Neural cell (in vitro differentiated cells): ENCODE measurements around the gene GZMM. TPM values are rescaled to one million over a fixed set of nuclear protein-coding genes. Genes with fewer than 3 reads are reported as not detected.

Source experiments
- H2AFZ ChIP-seq: fragments of 200-600, 300-800 bp; sonication (generic), shearing (Covaris generic); 2 replicates; pipeline ENCODE4 v1.6.0; 2014; ENCODE audit warnings: low read depth, mild to moderate bottlenecking, antibody characterized with exemption, low read length, moderate library complexity
- H3F3A ChIP-seq: fragments of 200-600 bp; shearing (Covaris generic); 2 replicates; pipeline ENCODE4 v1.6.1; 2016; ENCODE audit warnings: mild to moderate bottlenecking, moderate library complexity, mixed read lengths, antibody characterized with exemption, low read length; ENCODE audit not compliant: insufficient read depth, poor library complexity, severe bottlenecking
- H3K27ac ChIP-seq: fragments of 200-600, 300-800 bp; sonication (generic), shearing (Covaris generic); 2 replicates; pipeline ENCODE4 v1.5.1; 2014; ENCODE audit warnings: mild to moderate bottlenecking, low read length, moderate library complexity
- H3K27me3 ChIP-seq: fragments of 300-800, 200-600 bp; sonication (generic), shearing (Covaris generic); 2 replicates; pipeline ENCODE4 v1.6.0; 2014; ENCODE audit warnings: mild to moderate bottlenecking, low read depth, low read length, moderate library complexity; ENCODE audit not compliant: insufficient read depth
- H3K36me3 ChIP-seq: fragments of 300-800, 200-600 bp; sonication (generic), shearing (Covaris generic); 2 replicates; pipeline ENCODE4 v1.5.1; 2014; ENCODE audit warnings: mild to moderate bottlenecking, antibody characterized with exemption, low read length, moderate library complexity; ENCODE audit not compliant: insufficient read depth
- H3K4me2 ChIP-seq: fragments of 300-800, 200-600 bp; sonication (generic), shearing (Covaris generic); 2 replicates; pipeline ENCODE4 v1.6.0; 2014; ENCODE audit warnings: mild to moderate bottlenecking, low read length
- H3K4me3 ChIP-seq: fragments of 300-800, 200-600 bp; sonication (generic), shearing (Covaris generic); 2 replicates; pipeline ENCODE4 v1.5.1; 2014; ENCODE audit warnings: mild to moderate bottlenecking, low read length, moderate library complexity
- H3K79me2 ChIP-seq: fragments of 200-600 bp; shearing (Covaris generic); replicated peaks from 2 replicates; pipeline ENCODE4 v1.6.0; 2014; ENCODE audit warnings: mild to moderate bottlenecking, low read length, moderate library complexity; ENCODE audit not compliant: insufficient read depth
- H3K9ac ChIP-seq: fragments of 300-800, 200-600 bp; sonication (generic), shearing (Covaris generic); 2 replicates; pipeline ENCODE4 v1.6.1; 2016; ENCODE audit warnings: mild to moderate bottlenecking, low read length, mixed read lengths
- H3K9me2 ChIP-seq: fragments of 200-600 bp; shearing (Covaris generic); 2 replicates; pipeline ENCODE4 v1.6.1; 2016; ENCODE audit warnings: mild to moderate bottlenecking, low read length, mixed read lengths; ENCODE audit not compliant: insufficient read depth
- H3K9me3 ChIP-seq: fragments of 200-600, 300-800 bp; sonication (generic), shearing (Covaris generic); 2 replicates; pipeline ENCODE4 v1.6.1; 2016; ENCODE audit warnings: mild to moderate bottlenecking, mixed run types, low read length, moderate library complexity, mixed read lengths
- H4K20me1 ChIP-seq: fragments of 200-600 bp; shearing (Covaris generic); 2 replicates; pipeline ENCODE4 v1.6.1; 2016; ENCODE audit warnings: mild to moderate bottlenecking, mixed run types; ENCODE audit not compliant: insufficient read depth
- CTCF ChIP-seq: fragments of 450-650 bp; IDR thresholded peaks from 2 replicates; pipeline ENCODE4 v1.5.1; 2014; ENCODE audit warnings: antibody characterized with exemption, mild to moderate bottlenecking, moderate library complexity; ENCODE audit not compliant: poor library complexity, severe bottlenecking
- EP300 ChIP-seq: fragments of 450-650 bp; conservative IDR thresholded peaks from 2 replicates; pipeline ENCODE4 v1.6.1; 2014; ENCODE audit warnings: antibody characterized with exemption, mild to moderate bottlenecking, moderate library complexity; ENCODE audit not compliant: poor library complexity, severe bottlenecking
- EZH2 ChIP-seq: fragments of 200-600, 300-800 bp; shearing (Covaris generic), sonication (generic); IDR thresholded peaks from 2 replicates; pipeline ENCODE4 v1.6.1; 2014; ENCODE audit warnings: antibody characterized with exemption, low read length, borderline replicate concordance, mild to moderate bottlenecking; ENCODE audit not compliant: insufficient read depth, poor library complexity, severe bottlenecking
- MXI1 ChIP-seq: fragments of 450-650 bp; conservative IDR thresholded peaks from 2 replicates; pipeline ENCODE4 v1.6.1; 2014; ENCODE audit warnings: antibody characterized with exemption, mild to moderate bottlenecking; ENCODE audit not compliant: poor library complexity, severe bottlenecking
- POLR2AphosphoS5 ChIP-seq: IDR thresholded peaks from 2 replicates; pipeline ENCODE4 v1.6.1; 2012
- RAD21 ChIP-seq: fragments of 450-650 bp; conservative IDR thresholded peaks from 2 replicates; pipeline ENCODE4 v1.6.1; 2014; ENCODE audit warnings: antibody characterized with exemption, mild to moderate bottlenecking, moderate library complexity
- SMC3 ChIP-seq: fragments of 450-650 bp; conservative IDR thresholded peaks from 2 replicates; pipeline ENCODE4 v1.6.1; 2014; ENCODE audit warnings: antibody characterized with exemption, mild to moderate bottlenecking, moderate library complexity; ENCODE audit not compliant: poor library complexity
- TAF1 ChIP-seq: IDR thresholded peaks from 2 replicates; pipeline ENCODE4 v1.6.1; 2012; ENCODE audit warnings: low read depth
- polyA plus RNA-seq: library from polyadenylated mRNA; depleted of rRNA; stranded (reverse); fragments of >200 nt; gene quantifications from 2 replicates; pipeline ENCODE4 v1.2.3, GENCODE V29; 2014
- TF ChIP-seq, protein P1 (sequence below): IDR thresholded peaks from 2 replicates; pipeline ENCODE4 v1.6.1; 2012; ENCODE audit warnings: borderline replicate concordance

The GZMM gene
- polyA plus RNA-seq, 1 donor from 2014 or later, result 0.38 TPM

DNA sequence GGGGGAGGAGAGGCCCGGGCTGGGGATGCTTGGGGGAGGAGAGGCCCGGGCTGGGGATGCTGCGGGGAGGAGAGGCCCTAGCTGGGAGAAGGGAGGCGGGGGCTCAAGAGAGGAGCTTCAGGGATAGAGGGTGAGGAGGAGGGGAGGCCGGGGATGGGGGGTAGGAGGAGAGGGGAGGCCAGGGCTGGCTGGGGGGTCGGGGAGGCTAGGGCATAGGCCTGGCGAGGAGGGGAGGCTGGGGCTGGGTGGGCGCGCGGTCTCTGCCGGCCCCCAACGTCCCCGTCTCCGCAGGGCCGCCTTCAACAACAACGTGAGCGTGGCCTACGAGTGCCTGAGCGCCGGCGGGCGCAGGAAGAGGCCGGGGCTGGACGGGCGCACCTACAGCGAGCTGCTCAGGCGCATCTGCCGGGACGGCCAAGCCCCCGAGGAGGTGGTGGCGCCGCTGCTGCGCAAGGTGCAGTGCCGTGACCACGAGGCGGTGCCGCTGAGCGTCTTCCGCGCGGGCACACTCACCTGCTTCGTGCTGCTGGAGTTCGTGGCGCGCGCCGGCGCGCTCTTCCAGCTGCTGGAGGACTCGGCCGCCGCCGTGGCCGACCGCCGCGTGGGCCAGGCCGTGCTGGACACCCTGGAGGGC, 25.1 kb upstream of the GZMM start:
- Histone ChIP-seq H3K4me2 (no peak overlapping the region), H3K27ac (no peak overlapping the region), H3K36me3 (no peaks in the 10 kb centered on the region), H2AFZ (no peak overlapping the region), H3K9me3 (no peaks in the 10 kb centered on the region), H3K79me2 (no peaks in the 10 kb centered on the region), H3K9ac (no peak overlapping the region), H3K9me2 (no peaks in the 10 kb centered on the region), H3F3A (no peaks in the 10 kb centered on the region), H4K20me1 (no peaks in the 10 kb centered on the region), H3K4me3 (no peak overlapping the region), H3K27me3 (no peaks in the 10 kb centered on the region)
- TF ChIP-seq EZH2 (no peak), MXI1 (no peak), SMC3 (no peak), POLR2AphosphoS5 (no peak)

DNA sequence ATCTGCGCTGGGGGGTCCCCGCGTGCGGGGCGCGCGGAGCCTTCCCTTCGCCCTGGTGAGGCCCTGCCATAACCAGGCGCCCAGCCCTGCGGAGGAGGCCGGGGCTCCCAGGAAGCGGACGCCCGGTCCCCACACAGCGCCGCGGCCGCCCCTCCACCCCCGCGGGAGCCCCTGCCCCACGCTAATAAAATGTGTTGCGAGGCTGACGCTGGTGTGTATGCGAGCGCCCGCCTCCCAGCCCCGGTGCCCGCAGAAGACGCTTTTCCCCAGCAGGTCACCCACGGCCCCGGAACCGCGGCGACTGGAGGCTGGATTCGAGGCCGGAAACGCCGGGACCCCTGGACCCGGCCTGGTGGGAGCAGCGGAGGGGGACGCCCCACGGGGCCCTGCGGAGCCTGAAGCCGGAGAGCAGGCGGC, 24.4 kb upstream of the GZMM start:
- H3K36me3 ChIP-seq, result no peaks in the 10 kb centered on the region
- H4K20me1 ChIP-seq, result no peaks in the 10 kb centered on the region
- no peak overlapping the region for H3K27ac ChIP-seq
- no peaks in the 10 kb centered on the region for H3K79me2 ChIP-seq
- no peak overlapping the region for H3K4me3 ChIP-seq
- no peaks in the 10 kb centered on the region for H3K9me2 ChIP-seq
- no peaks in the 10 kb centered on the region for H3K9me3 ChIP-seq
- no peaks in the 10 kb centered on the region for H3F3A ChIP-seq
- no peak overlapping the region for H2AFZ ChIP-seq
- no peaks in the 10 kb centered on the region for H3K27me3 ChIP-seq
- H3K4me2 ChIP-seq, result no peak overlapping the region
- H3K9ac ChIP-seq, result no peak overlapping the region
- no peak for TF ChIP-seq TAF1
- no peak for TF ChIP-seq EP300
- TF ChIP-seq MXI1, result no peak
- TF ChIP-seq CTCF, result no peak
- TF ChIP-seq RAD21, result no peak

DNA sequence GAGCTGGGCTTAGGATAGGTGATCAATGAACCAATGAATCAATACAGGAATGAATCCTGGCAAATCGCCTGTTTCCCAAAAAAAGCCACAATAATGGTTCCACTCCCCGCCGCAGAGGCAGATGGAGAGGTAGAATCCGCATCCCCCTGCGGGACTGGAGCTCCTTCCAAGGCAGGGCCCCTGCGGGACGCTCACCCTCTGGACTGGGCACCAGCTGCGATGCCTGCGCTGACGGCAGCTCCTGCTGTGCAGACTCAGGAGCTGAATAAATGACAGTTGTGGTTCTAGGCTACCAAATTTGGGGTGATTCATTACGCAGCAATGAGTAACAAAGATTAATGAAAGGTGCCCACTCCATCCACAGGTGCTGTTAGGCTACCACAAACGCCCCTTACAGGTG, 21.1 kb upstream of the GZMM start:
- H3K27me3 ChIP-seq, result no peaks in the 10 kb centered on the region
- no peak for TF ChIP-seq EZH2
- TF ChIP-seq TAF1, result no peak
- no peak for TF ChIP-seq EP300
- no peak for TF ChIP-seq SMC3
- TF ChIP-seq, protein P1, sequence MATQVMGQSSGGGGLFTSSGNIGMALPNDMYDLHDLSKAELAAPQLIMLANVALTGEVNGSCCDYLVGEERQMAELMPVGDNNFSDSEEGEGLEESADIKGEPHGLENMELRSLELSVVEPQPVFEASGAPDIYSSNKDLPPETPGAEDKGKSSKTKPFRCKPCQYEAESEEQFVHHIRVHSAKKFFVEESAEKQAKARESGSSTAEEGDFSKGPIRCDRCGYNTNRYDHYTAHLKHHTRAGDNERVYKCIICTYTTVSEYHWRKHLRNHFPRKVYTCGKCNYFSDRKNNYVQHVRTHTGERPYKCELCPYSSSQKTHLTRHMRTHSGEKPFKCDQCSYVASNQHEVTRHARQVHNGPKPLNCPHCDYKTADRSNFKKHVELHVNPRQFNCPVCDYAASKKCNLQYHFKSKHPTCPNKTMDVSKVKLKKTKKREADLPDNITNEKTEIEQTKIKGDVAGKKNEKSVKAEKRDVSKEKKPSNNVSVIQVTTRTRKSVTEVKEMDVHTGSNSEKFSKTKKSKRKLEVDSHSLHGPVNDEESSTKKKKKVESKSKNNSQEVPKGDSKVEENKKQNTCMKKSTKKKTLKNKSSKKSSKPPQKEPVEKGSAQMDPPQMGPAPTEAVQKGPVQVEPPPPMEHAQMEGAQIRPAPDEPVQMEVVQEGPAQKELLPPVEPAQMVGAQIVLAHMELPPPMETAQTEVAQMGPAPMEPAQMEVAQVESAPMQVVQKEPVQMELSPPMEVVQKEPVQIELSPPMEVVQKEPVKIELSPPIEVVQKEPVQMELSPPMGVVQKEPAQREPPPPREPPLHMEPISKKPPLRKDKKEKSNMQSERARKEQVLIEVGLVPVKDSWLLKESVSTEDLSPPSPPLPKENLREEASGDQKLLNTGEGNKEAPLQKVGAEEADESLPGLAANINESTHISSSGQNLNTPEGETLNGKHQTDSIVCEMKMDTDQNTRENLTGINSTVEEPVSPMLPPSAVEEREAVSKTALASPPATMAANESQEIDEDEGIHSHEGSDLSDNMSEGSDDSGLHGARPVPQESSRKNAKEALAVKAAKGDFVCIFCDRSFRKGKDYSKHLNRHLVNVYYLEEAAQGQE, result no peak
- TF ChIP-seq POLR2AphosphoS5, result no peak
- no peak for TF ChIP-seq MXI1
- no peak for TF ChIP-seq RAD21
- no peak for TF ChIP-seq CTCF

More for the DNA sequence above, 21.1 kb upstream of the GZMM start:
- Histone ChIP-seq H3K4me2 (no peak overlapping the region), H3F3A (no peaks in the 10 kb centered on the region), H3K9ac (no peak overlapping the region), H3K9me3 (no peaks in the 10 kb centered on the region), H3K9me2 (no peaks in the 10 kb centered on the region), H3K4me3 (no peak overlapping the region), H3K27ac (no peak overlapping the region), H2AFZ (no peak overlapping the region), H3K79me2 (no peaks in the 10 kb centered on the region), H4K20me1 (no peaks in the 10 kb centered on the region), H3K36me3 (no peaks in the 10 kb centered on the region)
